Endothelial cell of umbilical vein (primary cell): ENCODE data around the gene SAXO1. TPM values are rescaled to one million over a fixed set of nuclear protein-coding genes. Genes with fewer than 3 reads are reported as not detected.

Source experiments
- BruUV-seq: library from RNA; stranded (reverse); fragments of 400-500 nt; replicated peaks from 2 replicates; lab custom pipeline; 2021; lab: Mats Ljungman, UMichigan
- CTCF ChIA-PET: fragments of 300-600, 350-600 bp; sonication (Branson Sonifier 250); formaldehyde crosslinking; loops from one replicate; lab custom pipeline; 2021; ENCODE audit warnings: antibody characterized with exemption, inconsistent platforms; lab: Charles Lee
- POLR2A ChIA-PET: fragments of 300-600, 350-600 bp; sonication (Branson Sonifier 250); formaldehyde crosslinking; loops from one replicate; lab custom pipeline; 2021; ENCODE audit warnings: antibody characterized with exemption, inconsistent platforms; lab: Charles Lee
- DNase-seq: peaks from one replicate; pipeline ENCODE4 v3.0.0-alpha.2; 2011; ENCODE audit warnings: low read depth, low spot score
- FAIRE-seq: peaks from 2 replicates; lab custom pipeline; 2011; peaks lifted over from hg19 to GRCh38; lab: Jason Lieb, UNC
- H2AFZ ChIP-seq: 2 replicates; pipeline ENCODE4 v1.6.0; 2012; ENCODE audit warnings: low read depth, low read length, control low read depth, inconsistent platforms
- H3K27ac ChIP-seq: 2 replicates; pipeline ENCODE4 v1.5.1; 2011; ENCODE audit warnings: low read depth, mild to moderate bottlenecking, control low read depth, low read length, moderate library complexity; ENCODE audit not compliant: insufficient read depth
- H3K27me3 ChIP-seq, 2 experiments: 2 replicates each; pipeline versions ENCODE4 v1.6.0 to v1.6.1; 2011; ENCODE audit warnings: low read length in 2 of 2, mixed read lengths in 1 of 2; ENCODE audit not compliant: control insufficient read depth in 2 of 2, insufficient read depth in 2 of 2
- H3K36me3 ChIP-seq, 2 experiments: 2 replicates in 1 of 2; 3 replicates in 1 of 2; pipeline ENCODE4 v1.5.1; 2011; ENCODE audit warnings: low read length in 2 of 2, mild to moderate bottlenecking in 1 of 2, moderate library complexity in 1 of 2; ENCODE audit not compliant: control insufficient read depth in 2 of 2, insufficient read depth in 2 of 2; ENCODE audit errors: extremely low read depth in 1 of 2
- H3K4me1 ChIP-seq: 3 replicates; pipeline ENCODE4 v1.5.1; 2011; ENCODE audit warnings: mild to moderate bottlenecking, low read length; ENCODE audit not compliant: control insufficient read depth, insufficient read depth; ENCODE audit errors: extremely low read depth
- H3K4me2 ChIP-seq: 2 replicates; pipeline ENCODE4 v1.6.1; 2011; ENCODE audit warnings: low read length, control low read depth, mixed read lengths; ENCODE audit not compliant: insufficient read depth
- H3K4me3 ChIP-seq, 3 experiments: fragments of 200-600 bp in 1 of 3; sonication (generic), shearing (Covaris generic) in 1 of 3; replicated peaks in 1 of 3; 2 replicates each; pipeline ENCODE4 v1.5.1; 2011 to 2016; ENCODE audit warnings: control low read depth in 3 of 3, low read length in 3 of 3, mild to moderate bottlenecking in 2 of 3, inconsistent platforms in 1 of 3, low read depth in 1 of 3, moderate library complexity in 1 of 3; ENCODE audit not compliant: insufficient read depth in 1 of 3
- H3K79me2 ChIP-seq: 2 replicates; pipeline ENCODE4 v1.6.0; 2012; ENCODE audit warnings: low read length, inconsistent platforms; ENCODE audit not compliant: control insufficient read depth, insufficient read depth
- H3K9ac ChIP-seq: replicated peaks from 2 replicates; pipeline ENCODE3; 2011; ENCODE audit warnings: low read length, control low read depth; ENCODE audit not compliant: insufficient read depth; ENCODE audit errors: extremely low read depth
- H3K9me1 ChIP-seq: replicated peaks from 3 replicates; pipeline ENCODE4 v1.6.0; 2011; ENCODE audit warnings: mild to moderate bottlenecking, low read length; ENCODE audit not compliant: control insufficient read depth, insufficient read depth; ENCODE audit errors: extremely low read depth
- H3K9me3 ChIP-seq: replicated peaks from 2 replicates; pipeline ENCODE4 v1.5.1; 2012; ENCODE audit warnings: low read length, inconsistent platforms; ENCODE audit not compliant: control insufficient read depth, insufficient read depth
- H4K20me1 ChIP-seq: replicated peaks from 2 replicates; pipeline ENCODE3; 2011; ENCODE audit warnings: mild to moderate bottlenecking, low read length; ENCODE audit not compliant: control insufficient read depth, insufficient read depth; ENCODE audit errors: extremely low read depth
- CTCF ChIP-seq, 2 donors: IDR thresholded peaks; 1 replicate in 1 of 2; 2 replicates in 1 of 2; pipeline ENCODE4 v1.5.1; 2011; ENCODE audit warnings: low read length in 2 of 2, mild to moderate bottlenecking in 2 of 2, moderate library complexity in 2 of 2, control low read depth in 1 of 2, inconsistent platforms in 1 of 2, low read depth in 1 of 2; ENCODE audit not compliant: insufficient read depth in 1 of 2; ENCODE audit errors: extremely low read depth in 1 of 2
- EZH2 ChIP-seq: IDR thresholded peaks from 2 replicates; pipeline ENCODE4 v1.6.1; 2012; ENCODE audit warnings: borderline replicate concordance, low read depth, mild to moderate bottlenecking, moderate library complexity, low read length, inconsistent platforms; ENCODE audit not compliant: severe bottlenecking
- FOS ChIP-seq: IDR thresholded peaks from 2 replicates; pipeline ENCODE4 v1.6.1; 2011; ENCODE audit warnings: mild to moderate bottlenecking, low read length, moderate library complexity, borderline replicate concordance; ENCODE audit not compliant: insufficient read depth
- GATA2 ChIP-seq: IDR thresholded peaks from 2 replicates; pipeline ENCODE4 v1.7.0; 2011; ENCODE audit warnings: low read depth, mild to moderate bottlenecking, moderate library complexity, mixed read lengths, low read length; ENCODE audit not compliant: insufficient read length, insufficient read depth
- JUN ChIP-seq: IDR thresholded peaks from 2 replicates; pipeline ENCODE4 v1.6.1; 2011; ENCODE audit warnings: borderline replicate concordance, low read depth; ENCODE audit not compliant: insufficient read length, insufficient read depth
- MAX ChIP-seq: IDR thresholded peaks from 2 replicates; pipeline ENCODE4 v1.6.1; 2011; ENCODE audit not compliant: insufficient read depth, insufficient read length
- MYC ChIP-seq: IDR thresholded peaks from one replicate; pipeline ENCODE4 v1.6.1; 2011; ENCODE audit warnings: mild to moderate bottlenecking, low read depth, low read length
- POLR2A ChIP-seq: IDR thresholded peaks from 2 replicates; pipeline ENCODE4 v1.6.1; 2012; ENCODE audit warnings: low read depth, mild to moderate bottlenecking, control low read depth, low read length
- POLR2AphosphoS5 ChIP-seq: IDR thresholded peaks from 2 replicates; pipeline ENCODE4 v1.6.1; 2012; ENCODE audit warnings: low read depth, mild to moderate bottlenecking, control low read depth, low read length, moderate library complexity; ENCODE audit not compliant: insufficient read depth
- dilution Hi-C: fragments of 300-500 bp; cut with MboI; formaldehyde crosslinking; loops from one replicate; pipeline ENCODE4 v1.15.0; 2019; ENCODE audit warnings: low sequenced_read_pairs; ENCODE audit not compliant: extremely low pct_ligation_motif_present
- intact Hi-C: fragments of 100-400 bp; cut with micrococcal nuclease; formaldehyde crosslinking; loops from one replicate; pipeline ENCODE4 v1.10.0; 2022
- polyA plus RNA-seq, 4 experiments: library from polyadenylated mRNA; depleted of rRNA in 3 of 4; stranded (reverse) in 3 of 4; unstranded in 1 of 4; fragments of >200 nt; gene quantifications; 2 replicates each; pipeline versions ENCODE4 v1.2.1 to v1.2.3, GENCODE V29; 2011 to 2012; ENCODE audit warnings: missing spikeins in 1 of 4
- small RNA-seq: library from RNA; depleted of rRNA; stranded (forward); fragments of <200 nt; gene quantifications from one replicate; pipeline ENCODE3, GENCODE V24; 2012; ENCODE audit warnings: low replicate concordance, low read depth; ENCODE audit not compliant: insufficient read depth, insufficient read length
- total RNA-seq: library from RNA; stranded (reverse); gene quantifications from 2 replicates; pipeline ENCODE4 v1.2.3, GENCODE V29; 2021

SAXO1 gene
- total and polyA plus RNA-seq, 2 donors (not counting 3 experiments of a cell fraction or from before 2014, with no cell fraction given), result not detected

GRCh38 chr9:18877984-18878383 lies 155.0 kb downstream of the SAXO1 start:
- no TSS peak for BruUV-seq
- dilution Hi-C loops (no loop called here), intact Hi-C loops (no loop called here)
- Histone ChIP-seq H3K27ac (no peak overlapping the region), H3K36me3 (no peaks in the 10 kb centered on the region), H3K9me3 (no peaks in the 10 kb centered on the region), H3K79me2 (no peaks in the 10 kb centered on the region), H3K4me2 (no peak overlapping the region), H4K20me1 (no peaks in the 10 kb centered on the region), H3K9me1 (no peaks in the 10 kb centered on the region), H3K4me1 (no peaks in the 10 kb centered on the region), H2AFZ (no peak overlapping the region), H3K27me3 (no peaks in the 10 kb centered on the region), H3K9ac (no peak overlapping the region), H3K4me3 (no peak overlapping the region)
- POLR2A ChIA-PET, result no interaction called here
- DNase-seq (no peak), FAIRE-seq (no peak)
- CTCF ChIA-PET, result no interaction called here
- TF ChIP-seq MYC (no peak), FOS (no peak), GATA2 (no peak), JUN (no peak), POLR2AphosphoS5 (no peak), POLR2A (no peak), CTCF (IDR thresholded peaks at IDR 0.05; ENCODE audit: extremely low read depth in 1 of 2, insufficient read depth in 1 of 2, low read depth in 1 of 2, low read length in 2 of 2) (no peak), EZH2 (no peak), MAX (no peak)

Small RNA genes within 50 kb of the gene (small RNA-seq; reads per million reads assigned to genes)
- gene RNU6-264P (not detected), gene SCARNA8 (5.5 reads per million, percentile 41 among the genes with 10 or more reads in this experiment)

Other genes starting within 250 kb of the SAXO1 start
- gene RRAGA, start 16.2 kb upstream of the SAXO1 start, total RNA-seq, result 78.5 and 81.2 TPM in 2 replicates
- gene RRAGA, start 16.2 kb upstream of the SAXO1 start, polyA plus RNA-seq, result 88.3 and 95.6 TPM in 2 replicates
- gene HAUS6, start 69.7 kb upstream of the SAXO1 start, total RNA-seq, result 18.9 and 19.6 TPM in 2 replicates
- gene HAUS6, start 69.7 kb upstream of the SAXO1 start, polyA plus RNA-seq, result 3.5 and 4.5 TPM in 2 replicates
- 44.7 and 45.5 TPM in 2 replicates for gene PLIN2, start 94.3 kb upstream of the SAXO1 start, total RNA-seq
- 76.8 and 95.0 TPM in 2 replicates for gene PLIN2, start 94.3 kb upstream of the SAXO1 start, polyA plus RNA-seq
- 36.5 and 36.8 TPM in 2 replicates for gene DENND4C, start 197.5 kb upstream of the SAXO1 start, total RNA-seq
- gene DENND4C, start 197.5 kb upstream of the SAXO1 start, polyA plus RNA-seq, result 7.8 and 9.6 TPM in 2 replicates